HL-60/S4 (cell line): Measurements from ENCODE around the gene PAFAH1B2.

Experiments
- in situ Hi-C: fragments of 300-500 bp; cut with MboI; formaldehyde crosslinking; loops from 2 replicates; pipeline ENCODE4 v1.14.3; 2022; ENCODE audit warnings: low sequenced_read_pairs

Gene PAFAH1B2

DNA sequence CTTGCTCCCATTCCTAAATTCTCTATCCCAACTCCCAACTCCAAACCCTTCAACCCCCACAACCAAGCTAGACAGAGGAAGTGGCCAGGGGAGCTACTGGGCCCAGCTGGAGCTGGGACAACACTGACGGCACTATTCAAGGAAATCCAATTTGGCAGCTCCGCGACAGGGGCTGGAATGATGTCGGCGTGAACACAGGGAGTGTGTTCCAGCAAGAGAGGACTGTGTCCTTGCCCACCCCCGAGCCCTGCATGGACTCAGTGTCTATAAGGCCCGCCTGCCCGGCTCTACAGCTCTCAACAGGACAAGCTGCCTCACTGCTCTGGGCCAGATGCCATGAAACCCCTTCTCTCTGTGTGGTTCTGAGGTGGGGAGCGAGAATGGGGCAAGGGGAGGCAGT, 76.5 kb downstream of the PAFAH1B2 start:
- in situ Hi-C loops: no loop called here

DNA sequence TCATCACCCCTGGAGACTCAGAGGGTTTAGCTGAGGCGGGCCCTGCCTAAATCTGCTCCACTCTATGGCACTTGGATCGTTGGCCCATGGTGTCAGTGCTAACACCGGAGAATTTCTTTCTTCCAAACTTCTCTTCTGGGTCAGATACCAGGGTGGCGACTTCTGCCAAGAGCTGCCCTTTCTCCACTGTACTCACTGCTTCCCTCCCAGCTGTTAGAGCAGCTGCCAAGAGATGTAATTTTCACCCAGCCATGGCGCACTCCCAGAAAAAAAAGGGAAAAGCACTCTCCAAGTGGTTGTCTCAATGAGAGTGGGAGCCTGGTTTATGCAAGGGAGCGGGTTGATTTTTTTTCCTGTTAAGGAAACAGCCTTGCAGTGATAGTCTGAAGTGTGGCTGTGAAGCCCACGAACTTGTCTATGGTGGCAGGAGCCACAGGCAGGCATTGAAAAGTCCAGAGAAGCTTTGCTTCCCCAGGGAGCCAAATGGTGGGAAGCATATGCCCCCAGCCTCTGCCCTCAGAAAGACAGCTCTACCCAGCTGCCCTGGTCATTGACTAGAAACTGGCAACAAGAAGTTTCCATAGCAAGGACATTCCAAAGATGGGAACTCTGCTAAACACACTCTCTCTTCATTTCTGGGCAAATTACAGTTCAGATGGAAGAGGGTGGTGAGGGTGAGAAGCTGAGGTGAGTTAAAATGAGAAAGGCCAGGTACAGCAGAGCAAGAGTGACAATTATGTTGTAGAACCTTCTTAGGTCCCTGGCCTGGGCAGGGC, 77.1 kb downstream of the PAFAH1B2 start:
- in situ Hi-C loops: no loop called here

- in situ Hi-C loops: no loop called here
These were observed 77.9 kb downstream of the PAFAH1B2 start for GRCh38 chr11:117221775-117222517.

- in situ Hi-C loops: no loop called here
These were observed 79.1 kb downstream of the PAFAH1B2 start for GRCh38 chr11:117222991-117223740.

GRCh38 chr11:117223741-117224689, 79.9 kb downstream of the PAFAH1B2 start:
- in situ Hi-C loops: no loop called here

DNA sequence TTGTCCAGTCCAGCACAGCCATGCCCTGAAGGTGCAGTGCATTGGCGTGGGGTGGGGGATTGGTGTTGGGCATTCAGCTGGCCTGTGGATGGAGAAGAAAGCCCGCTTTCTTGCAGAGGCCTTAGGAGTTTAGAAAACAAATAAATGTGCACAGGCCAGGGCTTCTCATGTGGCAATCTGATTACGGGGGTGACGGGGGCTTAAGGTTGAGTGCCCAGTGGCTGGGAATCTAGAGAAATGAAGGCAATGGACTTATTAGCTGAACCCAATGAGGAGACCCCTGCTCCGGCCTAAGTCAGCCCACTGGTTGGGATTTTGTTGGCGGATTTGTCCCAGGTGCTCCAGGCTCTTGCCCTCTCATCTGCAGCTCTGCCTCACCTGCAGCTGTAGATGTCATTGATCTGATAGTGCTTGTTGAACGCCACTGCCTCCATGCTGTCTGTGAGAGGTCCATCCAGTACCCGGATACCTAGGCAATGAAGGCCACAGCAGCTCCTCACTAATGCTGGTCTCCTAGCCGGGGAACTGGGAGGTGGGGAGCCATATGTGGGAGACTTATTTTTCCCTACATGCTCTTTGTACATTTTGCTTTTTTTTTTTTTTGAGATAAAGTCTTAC, 81.6 kb downstream of the PAFAH1B2 start:
- in situ Hi-C loops: no loop called here
